ENCODE measurements around the gene DDX54.
A peak's percentile ranks its signal among the peaks of the same experiment; 100 is the strongest.

DDX54 gene

GRCh38 chr12:113186033-113186365 lies 721 bp upstream of the DDX54 start:
- Histone ChIP-seq H3K27me3 (ENCODE audit: insufficient read depth, low read length) (no peaks in the 10 kb centered on the region), H3K36me3 (ENCODE audit: insufficient read depth, low read length) (peaks cover 56% of the 10 kb centered on the region), H2AFZ (ENCODE audit: low read length) (no peak overlapping the region), H3K4me2 (ENCODE audit: low read length) (peak overlapping the region; percentile 74), H3K4me1 (ENCODE audit: insufficient read depth, low read length, severe bottlenecking) (peaks cover 46% of the 10 kb centered on the region), H3K9me3 (ENCODE audit: low read length) (no peaks in the 10 kb centered on the region), H3K9ac (ENCODE audit: low read length) (peak overlapping the region; percentile 82), H3K9me2 (ENCODE audit: low read depth, low read length) (no peaks in the 10 kb centered on the region), H4K20me1 (ENCODE audit: insufficient read depth, low read length) (no peaks in the 10 kb centered on the region), H3F3A (ENCODE audit: insufficient read depth, low read length) (no peaks in the 10 kb centered on the region), H3K4me3 (ENCODE audit: low read depth, low read length, poor library complexity, severe bottlenecking) (peak overlapping the region; percentile 88), H3K27ac (ENCODE audit: low read depth, low read length, poor library complexity, severe bottlenecking) (peak overlapping the region; percentile 76), H3K79me2 (ENCODE audit: insufficient read depth, low read length) (peaks cover 44% of the 10 kb centered on the region)
- no peak for TF ChIP-seq CTCF (IDR thresholded peaks at IDR 0.05; ENCODE audit: low read length)
- TF ChIP-seq EZH2 (IDR thresholded peaks at IDR 0.05; ENCODE audit: borderline replicate concordance, low read length) = no peak

- no peaks in the 10 kb centered on the region for H3K27me3 ChIP-seq (ENCODE audit: insufficient read depth, low read length)
- peak overlapping the region; percentile 74 for H3K4me2 ChIP-seq (ENCODE audit: low read length)
- TF ChIP-seq EZH2 (IDR thresholded peaks at IDR 0.05; ENCODE audit: borderline replicate concordance, low read length) (no peak), CTCF (IDR thresholded peaks at IDR 0.05; ENCODE audit: low read length) (no peak)
- H2AFZ ChIP-seq (ENCODE audit: low read length) = no peak overlapping the region
- peak overlapping the region; percentile 82 for H3K9ac ChIP-seq (ENCODE audit: low read length)
- H3K4me1 ChIP-seq (ENCODE audit: insufficient read depth, low read length, severe bottlenecking) = peaks cover 46% of the 10 kb centered on the region
- no peaks in the 10 kb centered on the region for H3K9me2 ChIP-seq (ENCODE audit: low read depth, low read length)
- no peaks in the 10 kb centered on the region for H3F3A ChIP-seq (ENCODE audit: insufficient read depth, low read length)
- peaks cover 57% of the 10 kb centered on the region for H3K36me3 ChIP-seq (ENCODE audit: insufficient read depth, low read length)
- no peaks in the 10 kb centered on the region for H3K9me3 ChIP-seq (ENCODE audit: low read length)
- H3K4me3 ChIP-seq (ENCODE audit: low read depth, low read length, poor library complexity, severe bottlenecking) = peak overlapping the region; percentile 88
- peaks cover 44% of the 10 kb centered on the region for H3K79me2 ChIP-seq (ENCODE audit: insufficient read depth, low read length)
- peak overlapping the region; percentile 76 for H3K27ac ChIP-seq (ENCODE audit: low read depth, low read length, poor library complexity, severe bottlenecking)
- no peaks in the 10 kb centered on the region for H4K20me1 ChIP-seq (ENCODE audit: insufficient read depth, low read length)
Observed at GRCh38 chr12:113184900-113185179, 438 bp downstream of the DDX54 start.

GRCh38 chr12:113184098-113184899 lies 979 bp downstream of the DDX54 start:
- H3K4me3 ChIP-seq (ENCODE audit: low read depth, low read length, poor library complexity, severe bottlenecking) = peak overlapping the region; percentile 88
- H3K36me3 ChIP-seq (ENCODE audit: insufficient read depth, low read length) = peaks cover 60% of the 10 kb centered on the region
- H3K27ac ChIP-seq (ENCODE audit: low read depth, low read length, poor library complexity, severe bottlenecking) = peak overlapping the region; percentile 76
- no peaks in the 10 kb centered on the region for H3K27me3 ChIP-seq (ENCODE audit: insufficient read depth, low read length)
- H3K9me2 ChIP-seq (ENCODE audit: low read depth, low read length) = no peaks in the 10 kb centered on the region
- peaks cover 44% of the 10 kb centered on the region for H3K79me2 ChIP-seq (ENCODE audit: insufficient read depth, low read length)
- no peaks in the 10 kb centered on the region for H4K20me1 ChIP-seq (ENCODE audit: insufficient read depth, low read length)
- peak overlapping the region; percentile 74 for H3K4me2 ChIP-seq (ENCODE audit: low read length)
- H3K4me1 ChIP-seq (ENCODE audit: insufficient read depth, low read length, severe bottlenecking) = peaks cover 46% of the 10 kb centered on the region
- no peaks in the 10 kb centered on the region for H3F3A ChIP-seq (ENCODE audit: insufficient read depth, low read length)
- no peaks in the 10 kb centered on the region for H3K9me3 ChIP-seq (ENCODE audit: low read length)
- peak overlapping the region; percentile 82 for H3K9ac ChIP-seq (ENCODE audit: low read length)
- no peak for TF ChIP-seq CTCF (IDR thresholded peaks at IDR 0.05; ENCODE audit: low read length)
- no peak for TF ChIP-seq EZH2 (IDR thresholded peaks at IDR 0.05; ENCODE audit: borderline replicate concordance, low read length)
- no peak overlapping the region for H2AFZ ChIP-seq (ENCODE audit: low read length)
